ENCODE data around the gene FHIP2A.

FHIP2A gene

GRCh38 chr10:114791768-114792167 is 29.8 kb upstream of the FHIP2A start:
- Histone ChIP-seq H3K27me3 (ENCODE audit: control insufficient read depth, insufficient read depth, low read length) (no peaks in the 10 kb centered on the region), H3K4me1 (ENCODE audit: control insufficient read depth, insufficient read depth, low read length) (no peaks in the 10 kb centered on the region), H3K9ac (ENCODE audit: low read depth, low read length) (no peak overlapping the region), H3K4me3 (ENCODE audit: low read depth, low read length) (no peak overlapping the region), H3K36me3 (ENCODE audit: control insufficient read depth, insufficient read depth, low read length) (no peaks in the 10 kb centered on the region), H3K9me3 (ENCODE audit: control insufficient read depth, insufficient read depth, low read length) (no peaks in the 10 kb centered on the region)

- Histone ChIP-seq H3K9me3 (ENCODE audit: control insufficient read depth, insufficient read depth, low read length) (no peaks in the 10 kb centered on the region), H3K4me1 (ENCODE audit: control insufficient read depth, insufficient read depth, low read length) (no peaks in the 10 kb centered on the region), H3K27me3 (ENCODE audit: control insufficient read depth, insufficient read depth, low read length) (no peaks in the 10 kb centered on the region), H3K9ac (ENCODE audit: low read depth, low read length) (no peak overlapping the region), H3K36me3 (ENCODE audit: control insufficient read depth, insufficient read depth, low read length) (no peaks in the 10 kb centered on the region), H3K4me3 (ENCODE audit: low read depth, low read length) (no peak overlapping the region)
Observed at GRCh38 chr10:114795039-114795438, 26.5 kb upstream of the FHIP2A start.

GRCh38 chr10:114800361-114800760 is 21.2 kb upstream of the FHIP2A start:
- Histone ChIP-seq H3K9ac (ENCODE audit: low read depth, low read length) (no peak overlapping the region), H3K36me3 (ENCODE audit: control insufficient read depth, insufficient read depth, low read length) (no peaks in the 10 kb centered on the region), H3K4me1 (ENCODE audit: control insufficient read depth, insufficient read depth, low read length) (no peaks in the 10 kb centered on the region), H3K4me3 (ENCODE audit: low read depth, low read length) (no peak overlapping the region), H3K27me3 (ENCODE audit: control insufficient read depth, insufficient read depth, low read length) (no peaks in the 10 kb centered on the region), H3K9me3 (ENCODE audit: control insufficient read depth, insufficient read depth, low read length) (no peaks in the 10 kb centered on the region)

GRCh38 chr10:114801411-114801813 is 20.2 kb upstream of the FHIP2A start:
- Histone ChIP-seq H3K36me3 (ENCODE audit: control insufficient read depth, insufficient read depth, low read length) (no peaks in the 10 kb centered on the region), H3K9ac (ENCODE audit: low read depth, low read length) (no peak overlapping the region), H3K4me3 (ENCODE audit: low read depth, low read length) (no peak overlapping the region), H3K9me3 (ENCODE audit: control insufficient read depth, insufficient read depth, low read length) (no peaks in the 10 kb centered on the region), H3K4me1 (ENCODE audit: control insufficient read depth, insufficient read depth, low read length) (no peaks in the 10 kb centered on the region), H3K27me3 (ENCODE audit: control insufficient read depth, insufficient read depth, low read length) (no peaks in the 10 kb centered on the region)

GRCh38 chr10:114802177-114802576 is 19.4 kb upstream of the FHIP2A start:
- no peak overlapping the region for H3K9ac ChIP-seq (ENCODE audit: low read depth, low read length)
- no peaks in the 10 kb centered on the region for H3K4me1 ChIP-seq (ENCODE audit: control insufficient read depth, insufficient read depth, low read length)
- H3K4me3 ChIP-seq (ENCODE audit: low read depth, low read length), result no peak overlapping the region
- H3K36me3 ChIP-seq (ENCODE audit: control insufficient read depth, insufficient read depth, low read length), result no peaks in the 10 kb centered on the region
- no peaks in the 10 kb centered on the region for H3K27me3 ChIP-seq (ENCODE audit: control insufficient read depth, insufficient read depth, low read length)
- H3K9me3 ChIP-seq (ENCODE audit: control insufficient read depth, insufficient read depth, low read length), result no peaks in the 10 kb centered on the region

GRCh38 chr10:114806562-114807391 is 14.8 kb upstream of the FHIP2A start:
- H3K4me1 ChIP-seq (ENCODE audit: control insufficient read depth, insufficient read depth, low read length), result no peaks in the 10 kb centered on the region
- no peak overlapping the region for H3K9ac ChIP-seq (ENCODE audit: low read depth, low read length)
- H3K9me3 ChIP-seq (ENCODE audit: control insufficient read depth, insufficient read depth, low read length), result no peaks in the 10 kb centered on the region
- no peaks in the 10 kb centered on the region for H3K27me3 ChIP-seq (ENCODE audit: control insufficient read depth, insufficient read depth, low read length)
- no peaks in the 10 kb centered on the region for H3K36me3 ChIP-seq (ENCODE audit: control insufficient read depth, insufficient read depth, low read length)
- H3K4me3 ChIP-seq (ENCODE audit: low read depth, low read length), result no peak overlapping the region

- no peak overlapping the region for H3K4me3 ChIP-seq (ENCODE audit: low read depth, low read length)
- H3K9ac ChIP-seq (ENCODE audit: low read depth, low read length), result no peak overlapping the region
- no peaks in the 10 kb centered on the region for H3K27me3 ChIP-seq (ENCODE audit: control insufficient read depth, insufficient read depth, low read length)
- H3K9me3 ChIP-seq (ENCODE audit: control insufficient read depth, insufficient read depth, low read length), result no peaks in the 10 kb centered on the region
- H3K36me3 ChIP-seq (ENCODE audit: control insufficient read depth, insufficient read depth, low read length), result no peaks in the 10 kb centered on the region
- no peaks in the 10 kb centered on the region for H3K4me1 ChIP-seq (ENCODE audit: control insufficient read depth, insufficient read depth, low read length)
Observed at GRCh38 chr10:114808982-114809381, 12.6 kb upstream of the FHIP2A start.

GRCh38 chr10:114810926-114811325 is 10.7 kb upstream of the FHIP2A start:
- Histone ChIP-seq H3K4me3 (ENCODE audit: low read depth, low read length) (no peak overlapping the region), H3K27me3 (ENCODE audit: control insufficient read depth, insufficient read depth, low read length) (no peaks in the 10 kb centered on the region), H3K4me1 (ENCODE audit: control insufficient read depth, insufficient read depth, low read length) (no peaks in the 10 kb centered on the region), H3K9me3 (ENCODE audit: control insufficient read depth, insufficient read depth, low read length) (no peaks in the 10 kb centered on the region), H3K9ac (ENCODE audit: low read depth, low read length) (no peak overlapping the region), H3K36me3 (ENCODE audit: control insufficient read depth, insufficient read depth, low read length) (no peaks in the 10 kb centered on the region)

GRCh38 chr10:114811862-114812261 is 9.7 kb upstream of the FHIP2A start:
- Histone ChIP-seq H3K4me3 (ENCODE audit: low read depth, low read length) (no peak overlapping the region), H3K4me1 (ENCODE audit: control insufficient read depth, insufficient read depth, low read length) (no peaks in the 10 kb centered on the region), H3K27me3 (ENCODE audit: control insufficient read depth, insufficient read depth, low read length) (no peaks in the 10 kb centered on the region), H3K9me3 (ENCODE audit: control insufficient read depth, insufficient read depth, low read length) (no peaks in the 10 kb centered on the region), H3K36me3 (ENCODE audit: control insufficient read depth, insufficient read depth, low read length) (no peaks in the 10 kb centered on the region), H3K9ac (ENCODE audit: low read depth, low read length) (no peak overlapping the region)

- Histone ChIP-seq H3K9me3 (ENCODE audit: control insufficient read depth, insufficient read depth, low read length) (no peaks in the 10 kb centered on the region), H3K27me3 (ENCODE audit: control insufficient read depth, insufficient read depth, low read length) (no peaks in the 10 kb centered on the region), H3K4me1 (ENCODE audit: control insufficient read depth, insufficient read depth, low read length) (no peaks in the 10 kb centered on the region), H3K9ac (ENCODE audit: low read depth, low read length) (no peak overlapping the region), H3K36me3 (ENCODE audit: control insufficient read depth, insufficient read depth, low read length) (no peaks in the 10 kb centered on the region), H3K4me3 (ENCODE audit: low read depth, low read length) (no peak overlapping the region)
Observed at GRCh38 chr10:114815791-114816190, 5.8 kb upstream of the FHIP2A start.

GRCh38 chr10:114816308-114816707 is 5.3 kb upstream of the FHIP2A start:
- Histone ChIP-seq H3K36me3 (ENCODE audit: control insufficient read depth, insufficient read depth, low read length) (no peaks in the 10 kb centered on the region), H3K4me1 (ENCODE audit: control insufficient read depth, insufficient read depth, low read length) (no peaks in the 10 kb centered on the region), H3K9ac (ENCODE audit: low read depth, low read length) (no peak overlapping the region), H3K27me3 (ENCODE audit: control insufficient read depth, insufficient read depth, low read length) (no peaks in the 10 kb centered on the region), H3K4me3 (ENCODE audit: low read depth, low read length) (no peak overlapping the region), H3K9me3 (ENCODE audit: control insufficient read depth, insufficient read depth, low read length) (no peaks in the 10 kb centered on the region)

- H3K4me1 ChIP-seq (ENCODE audit: control insufficient read depth, insufficient read depth, low read length), result no peaks in the 10 kb centered on the region
- H3K9me3 ChIP-seq (ENCODE audit: control insufficient read depth, insufficient read depth, low read length), result no peaks in the 10 kb centered on the region
- H3K4me3 ChIP-seq (ENCODE audit: low read depth, low read length), result no peak overlapping the region
- H3K9ac ChIP-seq (ENCODE audit: low read depth, low read length), result no peak overlapping the region
- H3K27me3 ChIP-seq (ENCODE audit: control insufficient read depth, insufficient read depth, low read length), result no peaks in the 10 kb centered on the region
- no peaks in the 10 kb centered on the region for H3K36me3 ChIP-seq (ENCODE audit: control insufficient read depth, insufficient read depth, low read length)
Observed at GRCh38 chr10:114819322-114819721, 2.3 kb upstream of the FHIP2A start.

Measured in iPS-15b (cell line).